Measurements from ENCODE around the gene TDG. TPM values are rescaled to one million over a fixed set of nuclear protein-coding genes. Genes with fewer than 3 reads are reported as not detected.
A peak's percentile ranks its signal among the peaks of the same experiment; 100 is the strongest.

TDG gene
- total RNA-seq, 2 experiments from 2014 or later, result 18.0 to 19.3 TPM

DNA sequence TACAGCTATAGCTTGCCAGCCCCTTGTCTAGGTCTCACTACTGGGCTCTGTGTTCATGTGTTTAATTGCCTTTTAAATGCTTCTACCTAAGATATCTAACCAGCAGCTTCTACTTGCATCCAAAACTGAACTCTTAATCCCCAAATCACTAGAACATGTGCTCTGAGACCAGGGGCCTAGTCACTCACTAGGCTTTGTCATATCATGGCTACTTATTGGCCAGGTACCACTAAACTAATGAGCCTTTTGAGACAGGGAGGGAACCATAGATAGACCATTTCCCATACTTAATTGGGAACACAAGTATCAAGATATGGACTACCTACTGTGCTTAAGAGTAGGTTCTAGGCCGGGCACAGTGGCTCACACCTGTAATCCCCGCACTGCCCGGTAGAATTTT is 29.0 kb upstream of the TDG start:
- intact Hi-C loops (cut with micrococcal nuclease), result no loop called here
- no peaks in the 10 kb centered on the region for H3K27me3 Mint-ChIP-seq (ENCODE audit: low read depth)
- peaks cover 71% of the 10 kb centered on the region for H3K4me1 Mint-ChIP-seq (ENCODE audit: low read depth)
- H3K27ac Mint-ChIP-seq, result peak overlapping the region; percentile 48
- H3K9me3 Mint-ChIP-seq, result no peaks in the 10 kb centered on the region
- DNase-seq, result no peak
- no peak overlapping the region for H3K4me3 Mint-ChIP-seq
- CTCF ChIA-PET, result interaction anchor here (0.6 to 2.2 kb wide), 6 partner anchors 9 to 289 kb away, joined by 3 to 9 read pairs (median 4); partner anchors contain the start of gene TDG
- H3K36me3 Mint-ChIP-seq (ENCODE audit: low read depth), result peaks cover 71% of the 10 kb centered on the region

DNA sequence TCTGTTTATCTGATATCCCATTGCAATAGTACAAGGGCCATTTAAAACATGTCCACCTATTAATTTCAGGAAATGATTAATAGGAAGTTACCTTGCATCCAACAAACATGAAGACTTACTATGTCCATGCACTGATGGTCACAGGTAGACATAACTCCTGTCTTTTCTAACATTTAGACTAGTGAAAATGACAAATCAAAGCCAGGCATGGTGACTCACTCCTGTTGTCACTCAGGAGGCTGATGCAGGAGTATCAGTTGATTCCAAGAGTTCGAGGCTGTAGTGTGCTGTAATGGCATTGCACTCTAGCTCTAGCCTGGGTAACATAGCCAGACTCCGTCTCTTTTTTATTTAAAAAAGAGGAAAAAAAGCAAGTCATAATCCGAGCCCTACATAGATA is 20.7 kb upstream of the TDG start:
- CTCF ChIA-PET, result interaction anchor here (1.5 to 2.0 kb wide), 2 partner anchors 10 to 18 kb away, joined by 4 to 9 read pairs; no protein-coding TSS in a partner anchor
- no peaks in the 10 kb centered on the region for H3K27me3 Mint-ChIP-seq (ENCODE audit: low read depth)

DNA sequence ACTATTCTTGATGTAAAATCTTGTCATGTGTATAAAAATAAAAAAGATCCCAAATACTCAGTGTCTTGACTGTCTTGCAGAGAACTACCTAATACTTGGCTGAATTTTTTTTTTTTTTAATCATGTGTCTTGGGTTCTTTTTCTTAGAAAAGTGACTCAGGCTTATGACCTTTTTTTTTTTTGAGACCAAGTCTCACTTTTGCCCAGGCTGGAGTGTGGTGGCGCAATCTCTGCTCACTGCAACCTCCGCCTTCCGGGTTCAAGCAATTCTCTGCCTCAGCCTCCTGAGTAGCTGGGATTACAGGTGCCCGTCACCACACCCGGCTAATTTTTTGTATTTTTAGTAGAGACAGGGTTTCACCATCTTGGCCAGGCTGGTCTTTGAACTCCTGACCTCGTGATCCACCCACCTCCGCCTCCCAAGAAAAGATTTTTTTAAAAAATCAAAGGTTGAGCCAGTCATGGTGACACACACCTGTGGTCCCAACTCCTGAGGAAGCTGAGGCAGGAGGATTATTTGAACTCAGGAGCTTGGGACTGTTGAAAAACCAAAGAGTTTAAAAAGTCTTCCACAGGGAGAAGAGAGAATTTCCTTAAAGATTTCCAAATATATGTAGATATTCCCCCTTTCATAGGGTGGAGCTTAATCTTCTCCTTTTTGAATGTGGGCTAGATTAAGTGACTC is 17.7 kb upstream of the TDG start:
- no peak overlapping the region for H3K4me3 Mint-ChIP-seq
- peaks cover 54% of the 10 kb centered on the region for H3K36me3 Mint-ChIP-seq (ENCODE audit: low read depth)
- H3K4me1 Mint-ChIP-seq (ENCODE audit: low read depth), result peaks cover 46% of the 10 kb centered on the region
- H3K27me3 Mint-ChIP-seq (ENCODE audit: low read depth), result no peaks in the 10 kb centered on the region
- intact Hi-C loops (cut with micrococcal nuclease), result no loop called here
- CTCF ChIA-PET, result interaction anchor here (1.5 kb wide), 1 partner anchor 68 kb away, joined by 3 read pairs; no protein-coding TSS in a partner anchor
- peak overlapping the region; percentile 39 for H3K27ac Mint-ChIP-seq
- no peak for DNase-seq
- H3K9me3 Mint-ChIP-seq, result no peaks in the 10 kb centered on the region

More for the DNA sequence above, 20.7 kb upstream of the TDG start:
- peak; percentile 32 for DNase-seq
- intact Hi-C loops (cut with micrococcal nuclease), result no loop called here
- H3K27ac Mint-ChIP-seq, result peak overlapping the region; percentile 64
- H3K4me1 Mint-ChIP-seq (ENCODE audit: low read depth), result peaks cover 48% of the 10 kb centered on the region
- H3K36me3 Mint-ChIP-seq (ENCODE audit: low read depth), result peaks cover 66% of the 10 kb centered on the region
- H3K9me3 Mint-ChIP-seq, result no peaks in the 10 kb centered on the region
- H3K4me3 Mint-ChIP-seq, result no peak overlapping the region

DNA sequence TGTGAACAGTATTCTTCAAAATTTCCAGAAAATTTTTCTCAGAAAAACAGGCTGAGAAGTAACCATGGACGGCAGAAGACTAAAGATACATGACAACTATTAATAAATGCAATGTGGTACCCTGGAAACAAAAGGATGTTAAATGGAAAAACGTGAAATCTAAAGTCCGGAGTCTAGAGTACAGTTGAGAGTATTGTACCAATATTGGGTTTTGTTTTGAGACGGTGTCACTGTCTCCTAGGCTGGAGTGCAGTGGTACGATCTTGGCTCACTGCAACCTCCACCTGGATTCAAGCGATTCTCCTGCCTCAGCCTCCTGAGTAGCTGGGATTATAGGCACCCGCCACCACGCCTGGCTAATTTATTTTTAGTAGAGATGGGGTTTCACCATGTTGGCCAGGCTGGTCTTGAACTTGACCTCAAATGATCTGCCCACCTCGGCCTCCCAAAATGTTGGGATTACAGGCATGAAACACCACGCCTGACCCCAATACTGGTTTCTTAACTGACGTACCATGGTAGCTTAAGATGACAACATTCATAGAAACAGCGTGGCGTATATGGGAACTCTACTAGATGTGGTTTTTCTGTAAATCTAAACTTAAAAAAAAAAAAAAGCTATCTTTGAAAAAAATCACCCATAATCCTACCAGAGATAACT is 16.8 kb upstream of the TDG start:
- Mint-ChIP-seq H3K4me3 (no peak overlapping the region), H3K9me3 (no peaks in the 10 kb centered on the region), H3K4me1 (ENCODE audit: low read depth) (peaks cover 52% of the 10 kb centered on the region), H3K27ac (peak overlapping the region; percentile 59), H3K36me3 (ENCODE audit: low read depth) (peaks cover 55% of the 10 kb centered on the region), H3K27me3 (ENCODE audit: low read depth) (no peaks in the 10 kb centered on the region)
- no peak for DNase-seq
- intact Hi-C loops (cut with micrococcal nuclease), result no loop called here
- CTCF ChIA-PET, result interaction anchor here (0.6 kb wide), 1 partner anchor 992 kb away, joined by 3 read pairs; no protein-coding TSS in a partner anchor

DNA sequence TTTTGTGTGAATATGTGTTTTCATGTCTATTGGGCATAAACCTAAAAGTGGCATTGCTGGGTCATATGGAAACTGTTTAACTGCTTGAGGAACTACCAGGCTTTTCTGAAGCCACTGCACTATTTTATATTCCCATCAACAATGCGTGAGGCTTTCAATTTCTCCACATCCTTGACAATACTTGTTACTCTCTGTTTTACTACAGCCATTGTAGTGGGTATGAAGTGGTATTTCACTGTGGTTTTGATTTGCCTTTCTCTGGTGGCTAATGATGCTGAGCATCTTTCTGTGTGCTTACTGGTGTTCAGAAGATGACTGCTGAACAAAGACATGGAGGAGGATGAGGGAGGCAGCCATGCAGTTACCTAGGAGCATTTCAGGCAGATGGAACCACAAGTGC is 13.2 kb upstream of the TDG start:
- Mint-ChIP-seq H3K27ac (peak overlapping the region; percentile 91), H3K27me3 (ENCODE audit: low read depth) (no peaks in the 10 kb centered on the region), H3K36me3 (ENCODE audit: low read depth) (peaks cover 42% of the 10 kb centered on the region), H3K9me3 (no peaks in the 10 kb centered on the region), H3K4me1 (ENCODE audit: low read depth) (peaks cover 63% of the 10 kb centered on the region), H3K4me3 (no peak overlapping the region)
- intact Hi-C loops (cut with micrococcal nuclease), result loop anchor here (1.0 kb wide), 8 partner anchors 13 to 334 kb away; partner anchors contain the start of genes HSP90B1 and TDG
- peak; percentile 38 for DNase-seq
- CTCF ChIA-PET, result interaction anchor here (0.9 to 1.2 kb wide), 3 partner anchors 10 to 63 kb away, joined by 3 to 5 read pairs (median 5); partner anchors contain the start of gene TDG

DNA sequence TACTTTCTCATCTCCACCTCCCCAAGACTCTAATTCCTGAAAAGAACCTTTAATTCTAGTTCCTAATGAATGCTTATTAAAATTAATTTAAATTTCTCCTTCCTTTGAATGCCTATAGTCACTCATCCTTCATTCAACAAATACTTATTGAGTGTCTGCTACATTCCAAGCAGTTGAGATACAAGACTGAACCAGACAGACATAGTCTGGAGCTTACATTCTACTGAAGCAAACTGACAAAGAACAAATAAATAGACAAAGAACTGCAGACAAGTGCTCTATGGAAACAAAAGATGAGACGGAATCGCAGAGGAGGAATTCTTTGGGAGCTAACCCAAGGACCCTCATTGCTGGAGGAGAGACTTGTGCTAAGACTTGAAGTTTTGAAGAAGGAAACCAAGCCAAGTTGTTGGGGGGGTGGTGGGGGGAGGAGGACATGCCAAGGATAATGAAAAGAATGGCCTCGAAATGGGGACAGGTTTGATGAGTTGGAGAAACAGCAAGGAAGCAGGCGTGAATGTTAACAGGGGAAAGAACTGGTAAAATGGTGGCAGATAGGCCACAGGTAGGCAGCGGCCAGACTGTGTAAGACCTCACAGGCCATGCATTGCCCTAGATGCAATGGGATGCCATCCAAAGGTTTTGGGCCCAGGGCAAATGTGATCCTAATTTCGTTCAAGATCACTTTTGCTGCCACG is 9.7 kb upstream of the TDG start:
- H3K36me3 Mint-ChIP-seq (ENCODE audit: low read depth), result peaks cover 23% of the 10 kb centered on the region
- H3K4me1 Mint-ChIP-seq (ENCODE audit: low read depth), result peaks cover 49% of the 10 kb centered on the region
- no peak for DNase-seq
- no peaks in the 10 kb centered on the region for H3K9me3 Mint-ChIP-seq
- intact Hi-C loops (cut with micrococcal nuclease), result loop anchor here (2.0 kb wide), 4 partner anchors 49 to 183 kb away; partner anchors contain the start of genes HCFC2, NFYB and NT5DC3
- H3K27ac Mint-ChIP-seq, result peak overlapping the region; percentile 93
- CTCF ChIA-PET, result interaction anchor here (0.6 to 3.3 kb wide), 3 partner anchors 10 to 153 kb away, joined by 4 to 14 read pairs (median 4); partner anchors contain the start of gene TDG
- H3K27me3 Mint-ChIP-seq (ENCODE audit: low read depth), result no peaks in the 10 kb centered on the region
- H3K4me3 Mint-ChIP-seq, result peak overlapping the region; percentile 92

DNA sequence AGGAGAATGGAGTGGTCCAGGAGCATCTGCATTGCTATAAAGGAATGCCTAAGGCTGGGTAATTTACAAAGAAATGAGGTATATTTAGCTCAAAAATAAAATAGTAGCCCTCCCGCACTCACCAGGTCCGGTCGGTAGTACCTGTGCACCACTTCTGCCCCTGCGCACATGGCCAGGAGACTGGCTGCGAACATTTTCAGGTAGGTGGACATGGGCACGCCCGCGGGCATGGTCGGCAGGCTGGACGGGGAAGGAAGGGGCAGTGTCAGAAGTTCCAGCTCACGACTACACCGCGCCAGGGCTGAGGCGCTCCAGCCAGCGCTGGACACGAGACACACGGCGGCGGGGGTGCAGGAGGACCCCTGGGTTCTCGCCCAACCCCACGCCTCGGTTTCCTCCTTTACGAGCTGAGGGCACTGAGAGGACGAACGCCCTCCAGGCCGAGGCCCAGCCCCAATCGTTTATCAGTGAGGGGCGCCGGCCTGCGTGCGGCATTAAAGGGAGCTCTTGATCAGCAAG is 9.1 kb upstream of the TDG start:
- Mint-ChIP-seq H3K4me3 (peak overlapping the region; percentile 92), H3K27me3 (ENCODE audit: low read depth) (no peaks in the 10 kb centered on the region), H3K36me3 (ENCODE audit: low read depth) (peaks cover 23% of the 10 kb centered on the region), H3K27ac (peak overlapping the region; percentile 93), H3K4me1 (ENCODE audit: low read depth) (peaks cover 48% of the 10 kb centered on the region), H3K9me3 (no peaks in the 10 kb centered on the region)
- DNase-seq, result peak; percentile 15
- CTCF ChIA-PET, result interaction anchor here (0.6 to 3.3 kb wide), 4 partner anchors 10 to 153 kb away, joined by 4 to 14 read pairs (median 4); partner anchors contain the start of gene TDG
- intact Hi-C loops (cut with micrococcal nuclease), result loop anchor here (1.0 to 2.0 kb wide), 8 partner anchors 9 to 182 kb away; partner anchors contain the start of genes HCFC2, HSP90B1, NFYB and NT5DC3

DNA sequence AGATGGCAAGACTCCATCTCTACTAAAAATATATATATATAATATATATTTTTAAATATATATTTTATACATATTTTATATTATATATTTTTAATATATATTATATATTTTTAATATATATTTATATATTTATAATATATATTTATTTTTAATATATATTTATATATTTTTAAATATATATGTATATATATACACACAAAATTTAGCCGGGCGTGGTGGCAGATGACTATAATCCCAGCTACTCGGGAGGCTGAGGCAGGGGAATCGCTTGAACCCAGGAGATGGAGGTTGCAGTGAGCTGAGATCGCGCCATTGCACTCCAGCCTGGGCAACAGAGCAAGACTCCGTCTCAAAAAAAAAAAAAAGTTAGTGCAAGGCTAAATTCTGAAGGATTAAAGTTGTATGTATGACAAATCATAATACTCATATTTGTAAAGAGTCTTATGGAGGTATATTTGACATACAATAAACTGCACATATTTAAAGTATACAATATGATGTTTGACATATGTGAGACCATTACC is 7.7 kb upstream of the TDG start:
- peaks cover 35% of the 10 kb centered on the region for H3K4me1 Mint-ChIP-seq (ENCODE audit: low read depth)
- H3K36me3 Mint-ChIP-seq (ENCODE audit: low read depth), result peaks cover 18% of the 10 kb centered on the region
- peak overlapping the region; percentile 92 for H3K4me3 Mint-ChIP-seq
- H3K27me3 Mint-ChIP-seq (ENCODE audit: low read depth), result no peaks in the 10 kb centered on the region
- intact Hi-C loops (cut with micrococcal nuclease), result loop anchor here (1.0 to 2.0 kb wide), 8 partner anchors 7 to 181 kb away; partner anchors contain the start of genes HCFC2, HSP90B1, NFYB and NT5DC3
- CTCF ChIA-PET, result interaction anchor here (1.1 to 3.3 kb wide), 2 partner anchors 8 to 80 kb away, joined by 4 to 14 read pairs; partner anchors contain the start of gene TDG
- H3K27ac Mint-ChIP-seq, result peak overlapping the region; percentile 93
- no peak for DNase-seq
- H3K9me3 Mint-ChIP-seq, result no peaks in the 10 kb centered on the region

DNA sequence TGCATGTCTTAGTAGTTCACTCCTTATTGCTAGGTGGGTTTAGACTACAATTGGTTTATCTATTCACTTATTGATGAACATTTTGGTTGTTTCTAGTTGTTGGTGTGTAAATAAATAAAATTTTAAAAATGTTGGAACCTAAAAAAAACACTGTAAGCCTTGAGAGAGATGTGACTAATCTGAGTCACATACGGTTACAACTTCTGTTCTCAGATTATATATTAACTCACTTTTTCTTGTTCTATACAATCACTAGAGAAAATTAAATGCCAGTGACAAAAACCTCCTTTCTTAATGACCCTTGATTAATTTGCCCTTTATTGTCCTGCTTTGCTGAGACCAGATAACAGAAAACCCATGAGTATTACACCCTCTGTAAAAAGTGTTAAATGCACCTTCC is 7.1 kb upstream of the TDG start:
- CTCF ChIA-PET, result interaction anchor here (1.3 kb wide), 1 partner anchor 10 kb away, joined by 3 read pairs; no protein-coding TSS in a partner anchor

DNA sequence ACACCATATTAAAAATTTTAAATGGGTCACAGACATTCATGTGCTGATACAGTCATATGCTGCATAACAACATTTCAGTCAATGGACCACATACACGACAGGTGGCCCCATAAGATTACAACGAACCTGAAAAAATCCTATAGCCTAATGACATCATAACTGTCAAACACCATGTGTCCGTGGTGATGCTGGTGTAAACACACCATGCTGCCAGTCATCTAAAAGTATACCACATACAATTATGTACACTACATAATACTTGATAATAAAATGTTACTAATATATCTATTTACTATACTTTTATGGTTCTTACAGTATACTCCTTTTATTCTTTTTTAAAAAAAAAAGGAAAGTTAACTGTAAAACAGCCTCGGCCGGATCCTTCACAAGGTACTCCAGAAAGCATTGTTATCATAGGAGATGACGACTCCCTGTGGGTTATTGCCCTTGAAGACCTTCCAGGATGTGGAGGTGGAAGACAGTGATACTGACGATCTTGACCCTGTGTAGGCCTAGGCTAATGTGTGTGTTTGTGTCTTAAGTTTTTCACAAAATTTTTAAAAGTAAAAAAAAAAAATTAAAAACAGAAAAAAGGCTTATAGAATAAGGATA is 5.0 kb upstream of the TDG start:
- no peaks in the 10 kb centered on the region for H3K9me3 Mint-ChIP-seq
- no peak overlapping the region for H3K4me3 Mint-ChIP-seq
- H3K4me1 Mint-ChIP-seq (ENCODE audit: low read depth), result peaks cover 20% of the 10 kb centered on the region
- intact Hi-C loops (cut with micrococcal nuclease), result no loop called here
- H3K27me3 Mint-ChIP-seq (ENCODE audit: low read depth), result no peaks in the 10 kb centered on the region
- DNase-seq, result no peak
- peaks cover 10% of the 10 kb centered on the region for H3K36me3 Mint-ChIP-seq (ENCODE audit: low read depth)
- H3K27ac Mint-ChIP-seq, result no peak overlapping the region
- CTCF ChIA-PET, result no interaction called here

More for the DNA sequence above, 7.1 kb upstream of the TDG start:
- Mint-ChIP-seq H3K4me1 (ENCODE audit: low read depth) (peaks cover 32% of the 10 kb centered on the region), H3K27ac (no peak overlapping the region), H3K36me3 (ENCODE audit: low read depth) (peaks cover 14% of the 10 kb centered on the region), H3K27me3 (ENCODE audit: low read depth) (no peaks in the 10 kb centered on the region), H3K4me3 (no peak overlapping the region), H3K9me3 (no peaks in the 10 kb centered on the region)
- no peak for DNase-seq
- intact Hi-C loops (cut with micrococcal nuclease), result no loop called here

DNA sequence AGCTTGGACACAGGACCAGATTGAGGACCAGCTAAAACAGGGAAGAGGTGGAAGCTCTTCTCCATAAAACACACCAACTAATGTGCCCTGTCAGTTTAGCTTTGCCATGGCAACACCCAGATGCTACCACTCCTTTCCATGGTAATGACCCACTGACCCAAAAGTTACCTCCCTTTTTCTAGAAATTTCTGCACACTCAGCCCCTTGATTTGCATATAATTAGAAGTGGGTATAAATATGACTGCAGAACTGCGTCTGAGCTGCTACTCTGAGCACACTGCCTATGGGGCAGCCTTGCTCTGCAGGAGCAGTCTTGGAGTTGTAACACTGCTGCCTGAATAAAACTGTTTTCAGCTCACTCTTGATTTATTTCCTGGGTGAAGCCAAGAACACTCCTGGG is 3.2 kb upstream of the TDG start:
- CTCF ChIA-PET, result interaction anchor here (1.5 kb wide), 1 partner anchor 10 kb away, joined by 5 read pairs; no protein-coding TSS in a partner anchor
- H3K27me3 Mint-ChIP-seq (ENCODE audit: low read depth), result no peaks in the 10 kb centered on the region
- H3K4me3 Mint-ChIP-seq, result no peak overlapping the region
- no peak for DNase-seq
- peaks cover 25% of the 10 kb centered on the region for H3K4me1 Mint-ChIP-seq (ENCODE audit: low read depth)
- intact Hi-C loops (cut with micrococcal nuclease), result no loop called here
- H3K36me3 Mint-ChIP-seq (ENCODE audit: low read depth), result peaks cover 11% of the 10 kb centered on the region
- no peaks in the 10 kb centered on the region for H3K9me3 Mint-ChIP-seq
- H3K27ac Mint-ChIP-seq, result no peak overlapping the region

All from activated naive CD4-positive, alpha-beta T cell treated with anti-CD3 and anti-CD28 coated beads for 36 hours (primary cell).